Measurements from ENCODE around the gene YWHAB. TPM values are rescaled to one million over a fixed set of nuclear protein-coding genes. Genes with fewer than 3 reads are reported as not detected.

Gene YWHAB
- total RNA-seq, 4 donors from 2014 or later = 105 to 174 (median 125) TPM

- Histone ChIP-seq H3K9me3 (no peaks in the 10 kb centered on the region), H3K36me3 (no peaks in the 10 kb centered on the region), H3K4me3 (no peak overlapping the region), H3K27me3 (no peaks in the 10 kb centered on the region), H3K27ac (no peak overlapping the region), H3K4me1 (no peaks in the 10 kb centered on the region)
- no peak for TF ChIP-seq POLR2A (IDR thresholded peaks at IDR 0.05)
- TF ChIP-seq CTCF (IDR thresholded peaks at IDR 0.05) = no peak
- DNase-seq = no peak
Observed at GRCh38 chr20:44928595-44928994, 43.1 kb downstream of the YWHAB start.

DNA sequence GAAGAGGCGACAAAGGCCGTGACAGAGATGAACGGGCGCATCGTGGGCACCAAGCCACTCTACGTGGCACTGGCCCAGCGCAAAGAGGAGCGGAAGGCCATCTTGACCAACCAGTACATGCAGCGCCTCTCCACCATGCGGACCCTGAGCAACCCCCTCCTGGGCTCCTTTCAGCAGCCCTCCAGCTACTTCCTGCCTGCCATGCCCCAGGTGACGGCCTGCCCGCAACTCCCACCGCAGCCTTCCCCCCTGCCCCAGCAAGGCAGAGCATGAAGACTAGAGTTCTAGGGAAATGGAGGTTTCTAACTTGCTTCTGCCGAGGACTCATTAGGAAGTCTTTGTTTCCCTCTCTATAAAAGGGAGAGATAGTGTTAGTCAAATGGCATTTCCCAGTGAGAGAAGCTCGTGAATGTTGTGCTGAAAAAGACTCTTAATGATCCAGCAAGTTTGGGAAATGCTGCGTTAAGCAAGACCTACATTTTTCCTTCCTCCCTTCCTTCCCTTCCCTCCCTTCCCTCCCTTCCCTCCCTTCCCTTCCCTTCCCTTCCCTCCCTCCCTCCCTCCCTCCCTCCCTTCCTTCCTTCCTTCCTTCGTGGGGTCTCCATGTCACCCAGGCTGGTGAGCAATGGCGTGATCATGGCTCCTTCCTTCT lies 45.1 kb downstream of the YWHAB start:
- H3K27me3 ChIP-seq = no peaks in the 10 kb centered on the region
- no peaks in the 10 kb centered on the region for H3K9me3 ChIP-seq
- TF ChIP-seq POLR2A (IDR thresholded peaks at IDR 0.05) (no peak), CTCF (IDR thresholded peaks at IDR 0.05) (no peak)
- H3K36me3 ChIP-seq = no peaks in the 10 kb centered on the region
- H3K27ac ChIP-seq = no peak overlapping the region
- DNase-seq = no peak
- H3K4me3 ChIP-seq = no peak overlapping the region
- no peaks in the 10 kb centered on the region for H3K4me1 ChIP-seq

- no peaks in the 10 kb centered on the region for H3K36me3 ChIP-seq
- no peaks in the 10 kb centered on the region for H3K27me3 ChIP-seq
- no peak overlapping the region for H3K4me3 ChIP-seq
- H3K27ac ChIP-seq = no peak overlapping the region
- no peaks in the 10 kb centered on the region for H3K4me1 ChIP-seq
- TF ChIP-seq POLR2A (IDR thresholded peaks at IDR 0.05) = no peak
- TF ChIP-seq CTCF (IDR thresholded peaks at IDR 0.05) = no peak
- H3K9me3 ChIP-seq = no peaks in the 10 kb centered on the region
- no peak for DNase-seq
Observed at GRCh38 chr20:44931911-44932310, 46.4 kb downstream of the YWHAB start.

GRCh38 chr20:44932916-44933315 lies 47.4 kb downstream of the YWHAB start:
- Histone ChIP-seq H3K36me3 (no peaks in the 10 kb centered on the region), H3K4me1 (no peaks in the 10 kb centered on the region)

GRCh38 chr20:44936510-44936909 lies 51.0 kb downstream of the YWHAB start:
- TF ChIP-seq CTCF (IDR thresholded peaks at IDR 0.05) = no peak
- TF ChIP-seq POLR2A (IDR thresholded peaks at IDR 0.05) = no peak
- Histone ChIP-seq H3K4me1 (no peaks in the 10 kb centered on the region), H3K27ac (no peak overlapping the region), H3K36me3 (peaks cover 0 to 9% (median 0%) of the 10 kb centered on the region in 3 donors), H3K9me3 (no peaks in the 10 kb centered on the region), H3K27me3 (no peaks in the 10 kb centered on the region), H3K4me3 (no peak overlapping the region)
- no peak for DNase-seq

More at GRCh38 chr20:44932916-44933315, 47.4 kb downstream of the YWHAB start:
- TF ChIP-seq CTCF (IDR thresholded peaks at IDR 0.05) = no peak
- TF ChIP-seq POLR2A (IDR thresholded peaks at IDR 0.05) = no peak
- DNase-seq = no peak
- Histone ChIP-seq H3K27me3 (no peaks in the 10 kb centered on the region), H3K9me3 (no peaks in the 10 kb centered on the region), H3K27ac (no peak overlapping the region), H3K4me3 (no peak overlapping the region)
